ENCODE data around the gene CNTFR.

The CNTFR gene

DNA sequence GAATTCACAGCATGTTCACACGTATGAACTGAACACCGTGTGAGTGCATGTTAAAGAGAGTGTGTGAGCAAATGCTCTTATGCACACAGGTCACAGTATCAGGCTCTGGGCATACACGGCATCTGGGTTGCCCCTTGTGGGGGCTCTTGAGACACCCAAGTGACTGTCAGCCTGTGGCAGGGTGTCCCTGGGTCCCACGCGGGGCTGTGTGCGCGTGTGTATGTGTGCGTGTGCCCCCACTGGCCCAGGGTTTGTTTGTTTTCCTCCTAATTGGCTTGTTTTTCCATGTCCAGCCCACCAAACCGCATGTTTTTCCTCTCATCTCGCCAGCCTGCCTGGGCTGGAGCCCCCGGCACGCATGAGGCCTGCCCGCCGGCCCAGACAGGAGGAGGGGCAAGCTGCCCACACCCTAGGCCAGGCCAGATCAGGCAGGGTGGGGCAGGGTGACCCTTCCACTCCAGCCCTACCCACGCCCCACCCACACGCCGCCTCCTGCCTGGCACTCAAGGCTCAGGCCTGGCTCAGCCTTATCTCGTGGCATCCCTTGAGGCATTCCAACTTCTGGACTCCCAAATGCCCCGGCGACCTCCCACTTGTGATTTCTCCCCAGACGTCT, 28.8 kb downstream of the CNTFR start:
- Mint-ChIP-seq H3K36me3 (ENCODE audit: low read depth) (no peaks in the 10 kb centered on the region), H3K27ac (no peak overlapping the region), H3K4me1 (ENCODE audit: low read depth) (no peaks in the 10 kb centered on the region), H3K27me3 (peaks cover 48% of the 10 kb centered on the region), H3K9me3 (no peaks in the 10 kb centered on the region), H3K4me3 (no peak overlapping the region)
- no peak for DNase-seq

DNA sequence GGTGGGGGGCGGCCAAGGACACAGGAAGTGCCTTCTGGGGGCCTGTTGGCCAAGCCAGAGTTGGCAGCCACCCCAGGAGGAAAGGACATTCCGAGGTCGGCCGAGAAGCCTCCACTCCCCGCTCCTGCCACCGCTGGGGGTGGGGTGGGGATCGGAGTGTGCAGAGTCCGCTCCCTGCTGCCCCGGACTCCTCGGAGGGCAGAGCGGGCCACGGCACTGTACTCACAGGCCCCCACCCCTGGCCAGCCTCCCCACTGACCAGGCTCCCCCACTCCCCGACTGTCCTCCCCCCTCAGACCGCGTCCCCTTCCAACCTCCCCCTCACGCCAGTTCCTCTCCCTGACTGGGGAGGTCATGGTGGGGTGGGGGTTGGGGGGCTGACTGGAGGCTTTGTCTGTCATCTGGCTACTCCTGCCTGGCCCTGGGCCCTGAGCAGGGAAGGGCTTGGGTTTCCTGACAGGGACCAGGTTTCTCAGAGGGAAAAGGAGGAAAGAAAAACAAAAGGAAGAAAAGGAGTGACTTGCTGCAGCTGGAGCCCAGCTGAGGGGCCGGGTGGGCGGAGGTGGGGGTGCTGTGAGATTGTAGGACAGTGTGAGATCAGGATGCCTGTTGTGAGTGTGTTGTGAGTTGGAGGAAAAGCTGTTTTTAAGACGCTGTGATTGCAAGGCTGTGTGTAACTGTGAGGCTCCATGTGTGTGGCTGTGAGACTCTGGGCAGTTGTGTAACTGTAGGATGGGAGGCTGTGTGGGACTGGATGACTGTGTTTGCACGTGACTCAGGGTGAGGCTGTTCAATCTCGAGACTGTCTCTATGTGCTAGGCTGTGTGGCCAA, 29.7 kb downstream of the CNTFR start:
- H3K4me1 Mint-ChIP-seq (ENCODE audit: low read depth), result no peaks in the 10 kb centered on the region
- H3K9me3 Mint-ChIP-seq, result no peaks in the 10 kb centered on the region
- no peak for DNase-seq
- no peak overlapping the region for H3K27ac Mint-ChIP-seq
- no peaks in the 10 kb centered on the region for H3K36me3 Mint-ChIP-seq (ENCODE audit: low read depth)
- peaks cover 47% of the 10 kb centered on the region for H3K27me3 Mint-ChIP-seq
- no peak overlapping the region for H3K4me3 Mint-ChIP-seq

DNA sequence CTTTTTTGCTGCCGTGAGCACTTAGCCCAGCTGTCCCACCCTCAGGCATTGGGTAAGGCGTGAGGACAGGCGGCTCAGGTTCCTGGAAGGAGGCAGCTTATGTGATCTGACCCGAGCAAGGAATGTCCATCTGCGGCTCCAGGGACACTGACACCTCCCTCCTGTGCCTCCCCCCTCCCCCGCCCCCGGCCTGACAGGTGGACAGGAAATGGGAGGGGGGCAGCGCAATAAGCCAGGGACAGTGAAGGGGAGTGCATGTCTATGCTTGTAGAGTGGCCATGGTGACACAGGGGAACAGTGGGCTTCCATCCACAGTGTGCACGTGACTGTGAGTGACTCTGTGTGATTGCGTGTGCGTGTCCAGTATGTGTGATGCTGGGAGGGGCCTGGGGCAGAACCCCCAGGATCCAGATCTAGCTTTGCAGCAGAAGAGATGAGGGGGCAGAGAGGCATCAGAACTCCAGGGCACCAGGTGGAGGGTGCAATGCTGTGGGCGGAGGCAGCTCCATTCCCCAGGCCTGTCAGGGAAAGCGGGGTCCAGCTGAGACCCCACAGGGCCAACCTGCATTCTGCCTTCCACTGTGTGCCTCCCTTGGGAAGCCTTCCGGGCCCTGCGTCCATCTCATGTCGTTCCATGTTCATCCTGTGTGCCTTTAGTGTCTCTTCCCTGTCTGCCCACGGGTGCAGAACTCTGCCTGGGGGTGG, 30.5 kb downstream of the CNTFR start:
- Mint-ChIP-seq H3K4me1 (ENCODE audit: low read depth) (no peaks in the 10 kb centered on the region), H3K27ac (no peak overlapping the region), H3K4me3 (no peak overlapping the region), H3K36me3 (ENCODE audit: low read depth) (no peaks in the 10 kb centered on the region), H3K27me3 (peaks cover 40% of the 10 kb centered on the region), H3K9me3 (no peaks in the 10 kb centered on the region)
- DNase-seq, result no peak

DNA sequence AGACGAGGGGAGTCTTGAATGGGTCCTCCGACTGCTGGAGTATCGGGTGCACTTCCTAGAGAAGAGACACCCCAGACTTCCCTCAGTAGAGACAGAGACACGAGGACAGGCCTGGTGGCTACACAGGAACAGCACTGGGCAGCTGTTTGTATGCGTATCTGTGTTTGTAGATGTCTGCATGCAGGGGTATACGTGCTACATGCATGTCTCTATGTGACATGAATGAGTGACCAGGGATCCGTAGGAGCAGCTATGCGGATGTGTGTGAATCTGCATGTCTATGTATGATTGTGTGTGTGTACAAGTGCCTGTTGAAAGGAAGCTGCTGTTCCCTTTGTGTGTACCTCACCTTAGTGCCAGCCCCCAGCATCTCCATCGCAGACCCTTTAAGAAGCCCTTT, 31.2 kb downstream of the CNTFR start:
- Mint-ChIP-seq H3K27me3 (peaks cover 40% of the 10 kb centered on the region), H3K36me3 (ENCODE audit: low read depth) (no peaks in the 10 kb centered on the region), H3K27ac (no peak overlapping the region), H3K9me3 (no peaks in the 10 kb centered on the region), H3K4me3 (no peak overlapping the region), H3K4me1 (ENCODE audit: low read depth) (no peaks in the 10 kb centered on the region)
- DNase-seq, result no peak

DNA sequence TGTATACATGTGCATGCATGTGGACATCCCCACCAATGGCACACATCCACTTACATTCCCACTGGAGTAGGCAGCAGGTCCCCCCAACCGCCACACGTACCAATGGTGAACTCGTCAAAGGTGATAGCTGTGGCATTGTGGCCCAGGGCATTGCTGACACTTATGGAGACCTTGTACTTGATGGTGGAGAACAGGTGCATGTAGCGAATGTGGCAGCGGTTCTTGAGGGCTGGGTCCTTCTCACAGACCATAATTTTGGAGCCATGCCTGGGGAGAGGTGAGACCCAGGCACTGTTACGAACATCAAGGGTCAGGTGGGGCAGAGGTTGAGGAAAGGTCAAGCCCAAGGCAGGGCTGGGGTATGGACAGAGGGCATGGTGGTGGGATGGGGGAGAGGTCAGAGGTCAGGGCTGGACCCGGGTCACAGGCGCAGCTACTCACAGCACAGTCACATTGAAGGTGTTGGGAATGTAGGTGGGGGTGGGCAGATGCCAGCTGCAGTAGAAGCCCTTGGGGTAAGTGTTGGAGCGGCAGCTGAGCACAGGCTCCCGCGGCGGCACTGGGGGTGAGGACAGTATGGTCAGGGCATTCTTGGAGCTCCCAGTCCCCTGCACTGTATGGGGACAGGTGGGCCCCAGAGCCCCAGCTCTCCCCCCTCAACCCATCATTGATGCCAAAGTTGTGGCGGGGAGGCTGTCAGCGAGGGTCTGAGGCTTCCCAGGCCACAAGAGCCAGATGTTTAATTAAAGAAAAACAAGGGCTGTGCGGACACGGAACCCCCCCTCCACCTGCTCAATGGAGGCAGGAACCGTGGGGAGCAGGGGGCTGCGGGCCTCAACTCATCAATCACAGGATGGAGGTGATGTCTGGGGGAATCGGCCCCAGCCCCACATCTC, 31.9 kb downstream of the CNTFR start:
- Mint-ChIP-seq H3K27ac (no peak overlapping the region), H3K36me3 (ENCODE audit: low read depth) (no peaks in the 10 kb centered on the region), H3K4me1 (ENCODE audit: low read depth) (no peaks in the 10 kb centered on the region), H3K27me3 (peaks cover 37% of the 10 kb centered on the region), H3K4me3 (no peak overlapping the region), H3K9me3 (no peaks in the 10 kb centered on the region)
- DNase-seq, result no peak

DNA sequence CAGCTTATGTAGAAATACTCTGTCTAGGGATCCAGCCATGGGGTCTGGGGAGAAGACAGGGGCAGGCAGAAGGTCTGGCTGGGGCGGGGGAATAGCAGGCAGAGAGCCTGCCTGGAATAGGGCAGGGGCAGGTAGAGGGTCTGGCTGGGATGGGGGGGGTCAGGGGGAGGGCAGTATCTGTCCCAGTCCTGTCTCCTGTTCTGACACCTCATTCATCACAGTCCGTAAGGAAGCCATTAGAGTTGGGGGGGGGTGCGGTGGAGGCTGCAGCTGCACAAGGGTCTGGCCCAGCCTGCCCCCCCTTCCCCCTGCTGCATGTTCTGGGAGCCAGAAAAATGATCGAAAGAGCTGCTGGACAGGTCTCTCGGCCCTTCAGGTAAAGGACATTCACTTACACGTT, 32.6 kb downstream of the CNTFR start:
- Mint-ChIP-seq H3K27ac (no peak overlapping the region), H3K4me3 (no peak overlapping the region), H3K27me3 (peaks cover 37% of the 10 kb centered on the region), H3K9me3 (no peaks in the 10 kb centered on the region), H3K36me3 (ENCODE audit: low read depth) (no peaks in the 10 kb centered on the region), H3K4me1 (ENCODE audit: low read depth) (no peaks in the 10 kb centered on the region)
- no peak for DNase-seq

DNA sequence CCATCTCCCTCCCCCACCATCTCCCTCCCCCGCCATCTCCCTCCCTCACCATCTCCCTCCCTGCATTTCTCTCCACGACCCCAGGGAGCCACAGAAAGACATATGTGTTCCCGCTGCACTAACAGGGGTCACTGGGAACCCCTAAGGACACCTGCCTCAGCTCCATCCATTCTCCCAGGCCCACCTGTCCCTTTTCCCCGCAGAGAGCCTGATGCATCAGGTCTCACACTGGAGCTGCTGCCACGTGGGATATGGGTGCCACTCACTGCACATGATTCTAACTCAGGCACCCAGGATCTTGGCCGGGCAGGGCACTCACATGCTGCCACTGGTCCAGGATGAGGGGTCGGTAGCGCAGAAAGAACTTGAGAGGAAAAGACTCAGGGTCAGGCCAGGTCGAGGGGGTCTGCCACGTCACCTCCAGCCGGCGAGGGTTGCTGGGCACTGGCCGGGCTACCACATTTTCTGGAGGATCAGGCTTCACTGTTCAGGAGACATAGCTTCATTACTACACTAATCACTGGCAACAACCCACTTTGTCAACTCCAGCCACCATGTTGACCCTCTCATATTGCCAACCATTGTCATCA, 33.5 kb downstream of the CNTFR start:
- no peak for DNase-seq
- Mint-ChIP-seq H3K4me3 (no peak overlapping the region), H3K4me1 (ENCODE audit: low read depth) (no peaks in the 10 kb centered on the region), H3K27me3 (peaks cover 37% of the 10 kb centered on the region), H3K27ac (no peak overlapping the region), H3K36me3 (ENCODE audit: low read depth) (no peaks in the 10 kb centered on the region), H3K9me3 (no peaks in the 10 kb centered on the region)

DNA sequence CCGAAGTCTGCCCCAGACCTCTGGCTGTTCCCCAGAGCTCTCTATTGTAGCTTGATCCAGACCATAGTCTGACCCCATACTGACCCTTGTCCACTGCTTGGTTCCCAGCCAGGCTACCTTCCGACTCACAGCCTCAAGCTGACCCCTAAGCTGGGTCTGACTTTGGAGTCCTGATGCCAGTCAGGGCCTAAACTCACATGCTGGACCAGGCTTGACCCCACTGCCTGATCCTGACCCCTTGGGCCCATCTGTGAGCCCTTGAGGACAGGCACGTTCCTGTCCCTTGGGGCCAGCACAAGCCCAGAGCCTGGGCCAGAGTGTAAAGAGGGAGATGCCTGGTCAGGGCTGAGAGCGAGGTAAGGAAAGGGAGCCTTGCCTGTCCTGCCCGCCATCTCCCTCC, 34.0 kb downstream of the CNTFR start:
- no peak for DNase-seq
- Mint-ChIP-seq H3K27ac (no peak overlapping the region), H3K4me1 (ENCODE audit: low read depth) (no peaks in the 10 kb centered on the region), H3K27me3 (peaks cover 37% of the 10 kb centered on the region), H3K9me3 (no peaks in the 10 kb centered on the region), H3K4me3 (no peak overlapping the region), H3K36me3 (ENCODE audit: low read depth) (no peaks in the 10 kb centered on the region)

DNA sequence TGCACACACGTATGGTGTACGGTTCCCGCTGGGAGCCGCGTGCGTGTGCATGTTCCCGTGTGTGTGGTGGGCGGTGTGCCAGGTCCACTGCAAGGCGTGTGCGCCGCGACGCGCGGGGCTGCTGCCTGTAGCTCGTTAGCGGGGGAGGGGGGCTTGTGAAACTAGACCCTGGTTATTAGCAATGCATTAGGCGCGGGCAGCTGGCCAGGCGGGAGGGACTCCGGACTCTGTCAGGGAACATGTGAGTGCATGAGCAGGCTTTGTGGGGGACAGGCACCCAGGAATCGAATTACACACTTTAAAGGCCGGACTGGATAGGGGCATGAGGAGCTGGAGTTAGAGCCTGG, 34.5 kb downstream of the CNTFR start:
- H3K36me3 Mint-ChIP-seq (ENCODE audit: low read depth), result no peaks in the 10 kb centered on the region
- no peak overlapping the region for H3K4me3 Mint-ChIP-seq
- no peaks in the 10 kb centered on the region for H3K9me3 Mint-ChIP-seq
- no peaks in the 10 kb centered on the region for H3K4me1 Mint-ChIP-seq (ENCODE audit: low read depth)
- H3K27ac Mint-ChIP-seq, result no peak overlapping the region
- peaks cover 32% of the 10 kb centered on the region for H3K27me3 Mint-ChIP-seq
- DNase-seq, result no peak

DNA sequence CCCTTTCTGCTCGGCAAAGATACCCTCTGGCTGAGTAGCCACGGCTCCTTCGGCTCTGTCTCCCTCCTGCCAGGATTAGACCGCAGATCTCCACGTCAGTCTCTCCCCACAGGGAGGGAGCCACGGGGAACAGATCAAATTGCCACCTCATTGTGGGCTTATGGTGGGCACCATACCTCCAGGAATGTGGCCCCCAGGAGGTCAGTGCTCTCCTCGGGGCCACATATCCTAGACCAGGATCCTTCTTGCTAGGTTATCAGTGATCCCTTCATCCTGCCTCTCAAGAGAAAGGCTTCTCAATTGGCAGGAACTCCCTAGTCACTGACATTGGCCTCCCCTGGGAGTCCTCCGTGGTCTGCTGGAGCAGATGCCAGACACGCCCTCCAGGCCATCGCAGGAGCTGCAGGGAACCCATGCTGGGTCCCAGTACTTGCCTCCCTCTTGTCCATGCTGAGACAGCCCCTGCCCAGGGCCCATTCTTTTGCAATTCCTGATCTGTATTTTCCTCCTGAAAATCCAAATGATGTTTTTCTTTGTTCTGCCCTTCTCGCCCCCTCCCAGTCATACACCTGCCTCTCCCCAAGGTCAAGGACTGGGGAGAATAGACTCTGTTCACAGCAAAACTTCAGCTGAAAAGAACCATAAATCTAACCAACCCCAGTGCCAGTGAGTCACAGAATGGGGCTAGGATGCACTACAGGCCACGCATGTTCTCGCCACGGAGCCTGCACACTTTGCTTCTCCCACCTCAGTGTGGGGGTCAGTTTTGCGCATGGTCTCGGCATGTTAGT, 35.1 kb downstream of the CNTFR start:
- no peaks in the 10 kb centered on the region for H3K4me1 Mint-ChIP-seq (ENCODE audit: low read depth)
- no peaks in the 10 kb centered on the region for H3K9me3 Mint-ChIP-seq
- H3K36me3 Mint-ChIP-seq (ENCODE audit: low read depth), result no peaks in the 10 kb centered on the region
- no peak overlapping the region for H3K4me3 Mint-ChIP-seq
- peaks cover 31% of the 10 kb centered on the region for H3K27me3 Mint-ChIP-seq
- no peak overlapping the region for H3K27ac Mint-ChIP-seq
- DNase-seq, result no peak

DNA sequence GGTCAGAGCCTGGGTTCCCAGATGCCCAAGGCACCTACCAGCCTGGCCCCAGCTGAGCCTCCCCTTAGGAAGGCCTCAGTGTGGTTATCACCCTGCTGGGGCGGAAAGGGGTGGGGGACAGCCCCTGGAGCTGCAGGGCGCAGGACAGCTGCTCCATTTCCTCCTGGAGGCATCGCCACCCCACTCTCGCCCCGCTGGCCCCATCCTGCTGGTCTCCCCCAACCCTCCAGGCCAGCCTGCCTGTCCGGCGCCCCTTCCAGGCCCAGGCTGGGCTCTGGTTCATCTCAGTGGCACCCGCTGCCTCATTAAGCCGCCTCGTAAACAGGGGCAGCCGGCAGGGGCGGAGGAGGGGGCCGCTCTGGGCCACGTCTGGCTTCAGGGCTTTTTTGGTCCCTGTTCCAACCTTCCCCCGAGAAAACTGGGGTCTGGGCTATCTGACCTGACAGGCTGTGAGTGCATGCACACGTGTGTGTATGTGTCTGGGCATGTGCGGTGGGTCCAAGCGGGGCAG, 36.0 kb downstream of the CNTFR start:
- no peaks in the 10 kb centered on the region for H3K4me1 Mint-ChIP-seq (ENCODE audit: low read depth)
- no peaks in the 10 kb centered on the region for H3K36me3 Mint-ChIP-seq (ENCODE audit: low read depth)
- peaks cover 24% of the 10 kb centered on the region for H3K27me3 Mint-ChIP-seq

DNA sequence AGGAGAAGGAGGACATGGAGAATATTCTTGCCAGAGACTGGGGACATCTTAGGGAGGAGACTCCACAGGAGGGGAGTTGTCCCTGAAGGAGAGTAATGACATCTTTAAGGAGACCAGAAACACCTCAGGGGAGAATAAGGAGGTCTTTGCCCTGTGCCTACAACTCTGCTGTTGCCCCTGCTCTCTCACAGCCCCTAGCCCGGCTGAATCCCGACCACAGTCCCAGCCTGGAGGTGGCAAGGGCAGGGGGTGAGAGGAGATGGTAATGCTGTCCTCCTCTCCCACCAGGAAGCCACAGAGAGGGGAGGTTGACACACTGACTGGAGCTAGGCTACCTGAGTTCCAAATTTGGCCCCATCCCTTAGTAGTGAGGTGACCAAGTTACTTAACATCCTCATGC, 36.5 kb downstream of the CNTFR start:
- H3K27me3 Mint-ChIP-seq, result peaks cover 24% of the 10 kb centered on the region
- no peak overlapping the region for H3K4me3 Mint-ChIP-seq
- H3K36me3 Mint-ChIP-seq (ENCODE audit: low read depth), result no peaks in the 10 kb centered on the region
- H3K27ac Mint-ChIP-seq, result no peak overlapping the region
- DNase-seq, result no peak
- H3K9me3 Mint-ChIP-seq, result no peaks in the 10 kb centered on the region
- H3K4me1 Mint-ChIP-seq (ENCODE audit: low read depth), result no peaks in the 10 kb centered on the region

More for the DNA sequence above, 36.0 kb downstream of the CNTFR start:
- H3K9me3 Mint-ChIP-seq, result no peaks in the 10 kb centered on the region
- no peak overlapping the region for H3K4me3 Mint-ChIP-seq
- no peak for DNase-seq
- H3K27ac Mint-ChIP-seq, result no peak overlapping the region

DNA sequence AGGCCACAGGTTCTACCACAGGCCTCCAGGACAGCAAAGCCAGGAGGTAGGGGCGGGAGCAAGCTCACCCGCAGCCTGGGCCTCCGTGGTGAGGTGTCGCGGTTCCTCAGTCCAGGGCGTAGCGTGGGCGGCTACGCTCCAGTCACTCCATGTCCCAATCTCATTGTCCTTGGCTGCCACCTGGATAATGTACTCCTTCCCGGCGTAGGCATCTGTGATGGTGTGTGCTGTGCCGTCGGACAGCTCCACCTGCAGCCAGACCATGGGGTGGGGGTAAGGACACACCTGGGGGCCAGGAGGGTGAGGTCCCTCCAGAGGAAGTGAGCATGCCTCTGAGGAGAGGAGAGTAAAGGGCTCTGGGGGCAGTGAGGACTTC, 36.9 kb downstream of the CNTFR start:
- H3K9me3 Mint-ChIP-seq, result no peaks in the 10 kb centered on the region
- H3K36me3 Mint-ChIP-seq (ENCODE audit: low read depth), result no peaks in the 10 kb centered on the region
- H3K4me3 Mint-ChIP-seq, result no peak overlapping the region
- H3K27me3 Mint-ChIP-seq, result peaks cover 23% of the 10 kb centered on the region
- no peaks in the 10 kb centered on the region for H3K4me1 Mint-ChIP-seq (ENCODE audit: low read depth)
- no peak overlapping the region for H3K27ac Mint-ChIP-seq
- DNase-seq, result no peak
